Endothelial cell of umbilical vein (primary cell): ENCODE data around the gene ZFAND6. TPM values are rescaled to one million over a fixed set of nuclear protein-coding genes. Genes with fewer than 3 reads are reported as not detected.

Experiments used
- BruUV-seq: library from RNA; stranded (reverse); fragments of 400-500 nt; replicated peaks from 2 replicates; lab custom pipeline; 2021; lab: Mats Ljungman, UMichigan
- CTCF ChIA-PET: fragments of 300-600, 350-600 bp; sonication (Branson Sonifier 250); formaldehyde crosslinking; loops from one replicate; lab custom pipeline; 2021; ENCODE audit warnings: antibody characterized with exemption, inconsistent platforms; lab: Charles Lee
- POLR2A ChIA-PET: fragments of 300-600, 350-600 bp; sonication (Branson Sonifier 250); formaldehyde crosslinking; loops from one replicate; lab custom pipeline; 2021; ENCODE audit warnings: antibody characterized with exemption, inconsistent platforms; lab: Charles Lee
- DNase-seq: peaks from one replicate; pipeline ENCODE4 v3.0.0-alpha.2; 2011; ENCODE audit warnings: low read depth, low spot score
- FAIRE-seq: peaks from 2 replicates; lab custom pipeline; 2011; peaks lifted over from hg19 to GRCh38; lab: Jason Lieb, UNC
- H2AFZ ChIP-seq: 2 replicates; pipeline ENCODE4 v1.6.0; 2012; ENCODE audit warnings: low read depth, low read length, control low read depth, inconsistent platforms
- H3K27ac ChIP-seq: 2 replicates; pipeline ENCODE4 v1.5.1; 2011; ENCODE audit warnings: low read depth, mild to moderate bottlenecking, control low read depth, low read length, moderate library complexity; ENCODE audit not compliant: insufficient read depth
- H3K27me3 ChIP-seq, 2 experiments: 2 replicates each; pipeline versions ENCODE4 v1.6.0 to v1.6.1; 2011; ENCODE audit warnings: low read length in 2 of 2, mixed read lengths in 1 of 2; ENCODE audit not compliant: control insufficient read depth in 2 of 2, insufficient read depth in 2 of 2
- H3K36me3 ChIP-seq, 2 experiments: 2 replicates in 1 of 2; 3 replicates in 1 of 2; pipeline ENCODE4 v1.5.1; 2011; ENCODE audit warnings: low read length in 2 of 2, mild to moderate bottlenecking in 1 of 2, moderate library complexity in 1 of 2; ENCODE audit not compliant: control insufficient read depth in 2 of 2, insufficient read depth in 2 of 2; ENCODE audit errors: extremely low read depth in 1 of 2
- H3K4me1 ChIP-seq: 3 replicates; pipeline ENCODE4 v1.5.1; 2011; ENCODE audit warnings: mild to moderate bottlenecking, low read length; ENCODE audit not compliant: control insufficient read depth, insufficient read depth; ENCODE audit errors: extremely low read depth
- H3K4me2 ChIP-seq: 2 replicates; pipeline ENCODE4 v1.6.1; 2011; ENCODE audit warnings: low read length, control low read depth, mixed read lengths; ENCODE audit not compliant: insufficient read depth
- H3K4me3 ChIP-seq, 3 experiments: fragments of 200-600 bp in 1 of 3; sonication (generic), shearing (Covaris generic) in 1 of 3; replicated peaks in 1 of 3; 2 replicates each; pipeline ENCODE4 v1.5.1; 2011 to 2016; ENCODE audit warnings: control low read depth in 3 of 3, low read length in 3 of 3, mild to moderate bottlenecking in 2 of 3, inconsistent platforms in 1 of 3, low read depth in 1 of 3, moderate library complexity in 1 of 3; ENCODE audit not compliant: insufficient read depth in 1 of 3
- H3K79me2 ChIP-seq: 2 replicates; pipeline ENCODE4 v1.6.0; 2012; ENCODE audit warnings: low read length, inconsistent platforms; ENCODE audit not compliant: control insufficient read depth, insufficient read depth
- H3K9ac ChIP-seq: replicated peaks from 2 replicates; pipeline ENCODE3; 2011; ENCODE audit warnings: low read length, control low read depth; ENCODE audit not compliant: insufficient read depth; ENCODE audit errors: extremely low read depth
- H3K9me1 ChIP-seq: replicated peaks from 3 replicates; pipeline ENCODE4 v1.6.0; 2011; ENCODE audit warnings: mild to moderate bottlenecking, low read length; ENCODE audit not compliant: control insufficient read depth, insufficient read depth; ENCODE audit errors: extremely low read depth
- H3K9me3 ChIP-seq: replicated peaks from 2 replicates; pipeline ENCODE4 v1.5.1; 2012; ENCODE audit warnings: low read length, inconsistent platforms; ENCODE audit not compliant: control insufficient read depth, insufficient read depth
- H4K20me1 ChIP-seq: replicated peaks from 2 replicates; pipeline ENCODE3; 2011; ENCODE audit warnings: mild to moderate bottlenecking, low read length; ENCODE audit not compliant: control insufficient read depth, insufficient read depth; ENCODE audit errors: extremely low read depth
- CTCF ChIP-seq, 2 donors: IDR thresholded peaks; 1 replicate in 1 of 2; 2 replicates in 1 of 2; pipeline ENCODE4 v1.5.1; 2011; ENCODE audit warnings: low read length in 2 of 2, mild to moderate bottlenecking in 2 of 2, moderate library complexity in 2 of 2, control low read depth in 1 of 2, inconsistent platforms in 1 of 2, low read depth in 1 of 2; ENCODE audit not compliant: insufficient read depth in 1 of 2; ENCODE audit errors: extremely low read depth in 1 of 2
- EZH2 ChIP-seq: IDR thresholded peaks from 2 replicates; pipeline ENCODE4 v1.6.1; 2012; ENCODE audit warnings: borderline replicate concordance, low read depth, mild to moderate bottlenecking, moderate library complexity, low read length, inconsistent platforms; ENCODE audit not compliant: severe bottlenecking
- FOS ChIP-seq: IDR thresholded peaks from 2 replicates; pipeline ENCODE4 v1.6.1; 2011; ENCODE audit warnings: mild to moderate bottlenecking, low read length, moderate library complexity, borderline replicate concordance; ENCODE audit not compliant: insufficient read depth
- GATA2 ChIP-seq: IDR thresholded peaks from 2 replicates; pipeline ENCODE4 v1.7.0; 2011; ENCODE audit warnings: low read depth, mild to moderate bottlenecking, moderate library complexity, mixed read lengths, low read length; ENCODE audit not compliant: insufficient read length, insufficient read depth
- JUN ChIP-seq: IDR thresholded peaks from 2 replicates; pipeline ENCODE4 v1.6.1; 2011; ENCODE audit warnings: borderline replicate concordance, low read depth; ENCODE audit not compliant: insufficient read length, insufficient read depth
- MAX ChIP-seq: IDR thresholded peaks from 2 replicates; pipeline ENCODE4 v1.6.1; 2011; ENCODE audit not compliant: insufficient read depth, insufficient read length
- MYC ChIP-seq: IDR thresholded peaks from one replicate; pipeline ENCODE4 v1.6.1; 2011; ENCODE audit warnings: mild to moderate bottlenecking, low read depth, low read length
- POLR2A ChIP-seq: IDR thresholded peaks from 2 replicates; pipeline ENCODE4 v1.6.1; 2012; ENCODE audit warnings: low read depth, mild to moderate bottlenecking, control low read depth, low read length
- POLR2AphosphoS5 ChIP-seq: IDR thresholded peaks from 2 replicates; pipeline ENCODE4 v1.6.1; 2012; ENCODE audit warnings: low read depth, mild to moderate bottlenecking, control low read depth, low read length, moderate library complexity; ENCODE audit not compliant: insufficient read depth
- dilution Hi-C: fragments of 300-500 bp; cut with MboI; formaldehyde crosslinking; loops from one replicate; pipeline ENCODE4 v1.15.0; 2019; ENCODE audit warnings: low sequenced_read_pairs; ENCODE audit not compliant: extremely low pct_ligation_motif_present
- intact Hi-C: fragments of 100-400 bp; cut with micrococcal nuclease; formaldehyde crosslinking; loops from one replicate; pipeline ENCODE4 v1.10.0; 2022
- polyA plus RNA-seq, 4 experiments: library from polyadenylated mRNA; depleted of rRNA in 3 of 4; stranded (reverse) in 3 of 4; unstranded in 1 of 4; fragments of >200 nt; gene quantifications; 2 replicates each; pipeline versions ENCODE4 v1.2.1 to v1.2.3, GENCODE V29; 2011 to 2012; ENCODE audit warnings: missing spikeins in 1 of 4
- total RNA-seq: library from RNA; stranded (reverse); gene quantifications from 2 replicates; pipeline ENCODE4 v1.2.3, GENCODE V29; 2021

ZFAND6 gene
- total and polyA plus RNA-seq, 2 donors (not counting 3 experiments of a cell fraction or from before 2014, with no cell fraction given): 50.3 to 97.9 TPM

- H3K36me3 ChIP-seq: no peaks in the 10 kb centered on the region
- TF ChIP-seq EZH2 (no peak), CTCF (IDR thresholded peaks at IDR 0.05; ENCODE audit: extremely low read depth in 1 of 2, insufficient read depth in 1 of 2, low read depth in 1 of 2, low read length in 2 of 2) (no peak), MAX (no peak), JUN (no peak), FOS (no peak), POLR2AphosphoS5 (no peak), MYC (no peak), POLR2A (no peak), GATA2 (no peak)
Measured at GRCh38 chr15:80172401-80172800, 112.9 kb downstream of the ZFAND6 start.

More at GRCh38 chr15:80172401-80172800, 112.9 kb downstream of the ZFAND6 start:
- dilution Hi-C loops (no loop called here), intact Hi-C loops (loop anchor here (2.0 to 10.0 kb wide), 6 partner anchors 80 to 788 kb away; partner anchors contain the start of gene MTHFS)
- no peaks in the 10 kb centered on the region for H3K79me2 ChIP-seq
- POLR2A ChIA-PET: interaction anchor here (1.1 kb wide), 1 partner anchor 98 kb away, joined by 3 read pairs; no protein-coding TSS in a partner anchor
- no peak overlapping the region for H2AFZ ChIP-seq
- FAIRE-seq (no peak), DNase-seq (no peak)
- H3K4me2 ChIP-seq: no peak overlapping the region
- H3K27me3 ChIP-seq: no peaks in the 10 kb centered on the region
- H3K27ac ChIP-seq: no peak overlapping the region
- BruUV-seq: no TSS peak
- H3K4me3 ChIP-seq: no peak overlapping the region
- no peaks in the 10 kb centered on the region for H3K9me3 ChIP-seq
- no peak overlapping the region for H3K9ac ChIP-seq
- CTCF ChIA-PET: interaction anchor here (0.8 to 4.8 kb wide), 18 partner anchors 9 to 839 kb away, joined by 3 to 31 read pairs (median 8); partner anchors contain the start of genes FAH and ZFAND6
- H4K20me1 ChIP-seq: no peaks in the 10 kb centered on the region
- no peaks in the 10 kb centered on the region for H3K9me1 ChIP-seq
- peaks cover 3% of the 10 kb centered on the region for H3K4me1 ChIP-seq
